Stimulated activated CD8-positive, alpha-beta memory T cell treated with anti-CD3 and anti-CD28 coated beads, Interleukin-12 subunit alpha, Interleukin-12 subunit beta, amount 100 ng/mL, for 4 hours (primary cell): ENCODE results near the gene MAP2K3.

ENCODE experiments used
- DNase-seq: peaks from one replicate; pipeline ENCODE4 v3.0.0-alpha.2; 2020; ENCODE audit warnings: low read depth

MAP2K3 gene

DNA sequence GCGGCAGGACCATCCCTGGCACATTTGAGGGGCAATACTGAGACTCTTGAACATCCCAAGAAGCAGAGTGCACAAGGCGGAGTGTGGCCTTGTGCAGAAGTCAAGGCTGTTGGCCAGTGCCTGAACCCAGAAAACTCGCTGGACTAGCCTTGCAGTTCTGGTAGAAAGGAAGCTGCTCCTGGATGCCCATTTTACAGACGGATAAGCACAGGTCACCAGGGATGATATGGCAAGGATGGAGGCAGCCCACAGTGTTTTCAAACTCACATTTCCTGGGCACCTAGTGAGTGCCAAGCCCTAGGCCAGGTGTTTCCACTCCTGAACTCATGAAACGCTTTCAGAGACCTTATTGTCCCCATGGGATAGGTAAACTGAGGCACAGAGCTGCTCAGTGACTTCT is 1.7 kb upstream of the MAP2K3 start:
- no peak for DNase-seq

DNA sequence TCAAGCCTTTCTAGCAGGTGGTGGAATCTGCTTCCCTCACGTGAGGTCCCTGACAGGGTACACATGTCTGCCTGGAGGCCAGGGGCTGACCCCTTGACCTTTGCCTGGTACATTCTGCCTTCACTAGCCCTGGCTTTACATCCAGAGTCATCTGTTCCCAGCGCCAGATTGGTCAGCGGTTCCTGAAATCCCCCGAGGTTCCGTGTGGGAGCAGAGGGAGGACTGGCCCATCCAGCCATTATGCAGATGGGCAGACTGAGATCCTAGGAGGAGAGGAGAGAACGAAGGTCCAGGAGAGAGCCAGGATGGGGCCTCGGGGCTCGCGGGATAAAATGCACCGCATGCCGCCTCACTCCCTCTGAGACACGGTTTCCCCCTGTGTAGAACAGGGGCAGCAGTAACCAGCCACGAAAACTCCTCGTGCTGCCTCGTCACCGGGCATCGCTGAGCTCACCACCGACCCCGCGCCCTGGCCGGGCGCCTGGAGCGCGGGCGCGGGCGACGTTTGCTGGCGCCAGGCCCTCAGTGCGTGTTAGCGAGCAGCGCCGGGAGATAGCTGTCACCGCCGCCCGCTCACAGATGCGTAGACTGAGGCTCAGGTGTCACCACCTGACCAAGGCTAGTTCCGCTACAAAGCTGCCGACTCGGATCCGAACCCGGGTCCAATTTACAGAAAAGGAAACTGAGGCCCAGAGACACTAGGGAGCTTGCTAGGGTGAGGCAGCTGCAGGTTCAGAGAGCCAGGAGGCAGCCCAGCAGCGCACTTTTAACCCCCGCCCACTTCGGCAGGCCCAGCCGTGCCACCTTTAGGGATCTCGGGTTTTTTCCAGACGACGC is 811 bp upstream of the MAP2K3 start:
- DNase-seq = no peak

DNA sequence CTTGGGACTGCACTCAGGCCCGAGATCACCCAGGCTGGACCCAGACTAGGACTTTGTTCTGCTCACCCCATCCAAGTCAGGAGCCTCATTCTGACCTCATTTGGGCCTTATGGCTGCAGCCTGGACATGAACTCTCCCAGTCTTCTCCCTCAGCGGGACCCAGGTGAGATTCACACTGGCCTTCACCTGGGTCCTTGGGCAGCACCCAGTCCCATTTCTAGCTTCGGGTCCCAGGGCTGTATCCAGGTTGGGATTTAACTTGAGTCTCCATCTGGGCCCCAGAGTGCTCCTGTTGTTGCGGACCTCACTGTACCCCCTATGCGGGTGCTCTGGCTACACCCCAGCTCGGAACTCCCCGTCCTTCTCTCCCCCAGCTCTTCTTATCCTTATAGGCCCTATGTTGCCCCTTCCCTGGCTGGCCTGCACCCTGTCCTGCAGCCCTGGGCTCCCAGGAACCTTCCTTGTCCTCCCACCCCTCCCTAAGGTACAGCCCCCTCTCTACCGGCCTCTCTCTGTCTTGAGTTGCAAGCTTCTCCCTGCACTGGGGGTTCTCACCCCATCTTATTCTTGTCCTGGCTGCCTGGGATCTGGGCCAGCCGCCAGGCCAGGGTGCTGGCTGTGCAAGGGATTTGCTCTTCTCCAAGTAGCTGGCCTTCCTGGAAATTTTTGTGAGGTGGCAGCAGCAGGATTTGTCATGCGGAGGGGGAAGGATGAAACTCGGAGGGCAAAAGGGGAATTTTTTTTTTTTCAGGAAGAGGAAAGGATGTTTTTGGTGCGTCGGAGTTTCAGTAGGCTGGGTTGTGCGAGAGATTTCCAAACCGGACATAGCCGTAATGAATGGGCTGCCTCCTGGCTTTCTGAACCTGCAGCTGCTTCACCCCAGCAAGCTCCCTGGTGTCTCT is 904 bp downstream of the MAP2K3 start:
- DNase-seq = no peak

DNA sequence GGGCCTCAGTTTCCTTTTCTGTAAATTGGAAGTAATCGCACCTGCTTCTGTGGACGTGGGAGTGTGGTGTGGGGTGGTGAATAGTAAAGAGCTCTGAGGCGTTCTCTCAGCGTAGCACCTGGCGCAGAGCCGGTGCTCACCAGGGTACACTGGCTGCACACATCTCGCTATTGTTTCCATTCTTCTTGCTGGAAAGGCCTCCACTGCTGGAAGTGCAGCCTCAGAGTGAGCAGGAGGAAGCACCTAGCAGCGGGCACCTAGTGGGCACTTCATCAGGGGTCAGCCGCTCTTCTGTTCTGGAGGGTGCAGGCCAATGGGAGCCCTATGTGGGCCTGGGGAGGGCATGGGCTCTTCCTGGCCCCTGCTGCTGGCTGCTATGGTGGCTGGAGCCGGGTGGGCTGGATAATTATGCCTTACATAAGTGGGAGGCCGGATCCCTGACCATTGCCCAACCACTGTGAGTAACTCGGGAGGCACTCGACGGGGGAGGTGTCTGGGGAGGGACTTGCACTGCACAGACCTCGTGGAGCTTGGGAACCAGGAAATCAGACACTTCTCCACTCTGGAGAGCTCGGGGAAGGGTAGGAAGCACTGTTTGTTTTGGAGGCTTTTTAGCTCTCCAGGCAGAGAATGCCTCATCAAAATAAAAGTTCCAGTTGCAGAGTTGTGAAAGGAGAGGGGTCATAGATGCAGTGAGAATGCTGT is 1.7 kb downstream of the MAP2K3 start:
- no peak for DNase-seq

DNA sequence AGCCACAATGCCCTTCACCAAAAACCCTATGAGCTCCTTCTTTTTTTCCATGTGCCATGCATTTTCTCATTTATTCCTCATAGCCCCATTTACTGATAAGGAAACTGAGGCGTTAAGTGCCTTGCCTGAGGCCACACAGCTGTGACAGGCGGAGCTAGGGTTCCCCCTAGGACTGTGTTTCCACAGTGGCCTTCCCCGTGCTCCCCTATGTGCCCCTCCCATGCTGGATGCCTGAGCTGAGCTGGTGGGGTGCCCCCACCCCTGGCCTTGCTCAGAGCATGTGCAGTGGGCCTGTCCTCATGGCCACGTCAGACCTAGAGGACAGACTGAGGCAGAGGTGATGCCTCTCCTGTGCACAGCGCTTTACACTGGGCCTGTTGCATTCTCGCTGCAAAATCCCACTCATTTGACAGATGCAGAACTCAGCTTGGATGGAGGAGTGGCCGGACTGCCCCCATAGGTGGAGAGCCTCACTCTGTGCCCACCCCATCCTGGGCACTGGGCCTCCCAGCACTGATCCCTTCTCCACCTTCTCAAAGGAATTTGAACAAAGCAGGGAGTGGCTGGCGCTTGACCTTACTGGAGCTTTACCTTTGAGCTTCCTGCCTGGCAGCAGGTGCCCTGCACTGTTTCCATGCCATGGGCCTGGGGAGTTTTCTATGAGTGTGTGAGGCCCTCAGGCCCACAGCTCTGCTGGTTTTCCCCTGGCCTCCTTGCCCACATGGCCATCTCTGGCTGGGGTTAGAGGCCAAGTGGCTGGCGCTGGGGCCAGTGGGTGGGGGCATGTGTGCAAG is 2.6 kb downstream of the MAP2K3 start:
- DNase-seq = no peak

DNA sequence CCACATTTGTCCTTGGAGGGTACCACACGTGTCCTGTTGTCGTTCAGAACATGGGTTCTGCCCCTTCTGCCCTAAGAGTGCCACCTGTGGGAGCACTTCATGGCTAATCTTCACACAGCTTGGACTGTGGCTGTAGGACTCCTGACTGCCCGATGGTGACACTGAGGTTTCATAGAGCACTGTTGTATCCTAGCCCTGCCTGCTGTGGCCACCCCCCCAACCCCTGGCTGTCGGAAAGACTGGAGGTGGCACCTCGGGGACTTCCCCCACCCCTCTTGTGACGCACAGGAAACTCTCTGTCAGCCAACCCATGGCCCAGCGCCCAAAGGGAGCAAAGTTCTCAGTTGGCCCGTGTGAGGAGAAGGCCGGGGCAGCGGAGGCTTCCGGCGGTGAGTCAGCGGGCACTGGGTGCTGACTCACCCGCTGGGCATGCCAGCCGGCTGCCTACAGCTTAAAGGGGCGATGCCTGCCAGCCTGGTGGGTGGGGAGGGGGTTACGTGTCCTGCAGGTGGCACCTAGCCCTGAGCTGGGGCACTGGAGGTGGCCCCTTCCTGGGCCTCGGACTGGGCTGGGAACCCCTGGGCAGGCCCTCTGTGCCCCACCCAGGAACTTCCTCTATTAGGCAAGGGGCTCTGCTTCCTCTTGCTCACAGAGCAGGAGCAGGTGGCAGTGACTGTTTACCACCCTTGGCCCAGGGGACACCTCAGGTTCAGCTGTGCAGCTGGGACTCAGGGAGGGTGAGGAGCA is 3.4 kb downstream of the MAP2K3 start:
- peak; percentile 96 for DNase-seq

DNA sequence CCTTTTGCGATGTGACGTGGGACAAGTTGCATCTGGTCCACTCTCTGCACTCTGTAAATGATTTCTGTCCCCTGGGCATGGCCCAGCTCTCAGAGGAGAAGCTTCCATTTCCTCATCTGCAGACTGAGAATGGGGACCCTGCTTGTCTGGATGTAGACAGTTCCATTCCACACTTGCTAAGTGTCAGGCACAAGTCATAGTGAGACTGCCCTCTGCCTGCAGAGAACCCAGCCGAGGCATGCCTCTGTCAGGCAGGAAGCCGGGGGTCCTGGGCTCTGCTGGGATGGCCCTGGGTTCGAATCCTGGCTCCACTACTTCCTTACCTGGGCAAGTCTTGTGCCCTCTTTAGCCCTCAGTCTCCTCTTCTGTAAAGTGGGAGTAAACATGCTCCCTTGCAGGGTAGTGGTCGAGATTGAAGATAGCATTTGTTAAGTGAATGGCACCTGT is 4.1 kb downstream of the MAP2K3 start:
- no peak for DNase-seq

DNA sequence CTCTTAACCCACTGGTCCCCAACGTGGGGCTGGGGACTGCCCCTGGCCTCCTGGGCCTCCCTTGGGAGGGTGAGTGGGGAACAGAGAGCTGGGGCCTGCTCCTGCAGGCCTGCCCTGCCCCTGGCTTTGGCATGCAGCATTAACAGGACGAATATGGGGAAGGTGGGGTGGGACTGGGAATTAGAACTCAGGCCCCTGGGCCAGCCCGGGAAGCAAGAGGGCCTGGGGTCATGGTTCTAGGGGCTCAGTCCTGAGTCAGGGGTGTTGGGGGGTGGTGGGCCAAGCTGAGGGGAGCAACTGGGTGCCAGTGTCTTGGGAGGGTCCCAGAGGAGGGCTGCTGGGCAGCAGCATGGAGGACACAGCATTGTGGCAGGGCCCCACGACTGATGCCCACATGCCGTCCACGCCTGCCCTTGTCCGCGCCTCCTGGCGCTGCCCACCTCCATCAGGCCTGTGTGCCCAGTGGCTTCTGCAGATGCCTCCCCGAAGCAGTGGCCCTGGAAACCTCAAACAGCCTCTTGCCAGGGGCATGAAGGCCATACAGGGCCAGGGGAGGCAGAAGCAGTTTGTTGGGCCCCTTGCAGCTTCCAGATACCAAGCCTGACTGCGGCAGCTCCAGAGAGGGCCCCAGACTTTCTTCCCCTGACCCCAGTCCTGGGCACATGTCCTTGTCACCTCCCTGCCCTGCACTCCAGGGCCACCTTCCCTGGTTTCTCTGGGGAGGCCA is 4.8 kb downstream of the MAP2K3 start:
- no peak for DNase-seq

DNA sequence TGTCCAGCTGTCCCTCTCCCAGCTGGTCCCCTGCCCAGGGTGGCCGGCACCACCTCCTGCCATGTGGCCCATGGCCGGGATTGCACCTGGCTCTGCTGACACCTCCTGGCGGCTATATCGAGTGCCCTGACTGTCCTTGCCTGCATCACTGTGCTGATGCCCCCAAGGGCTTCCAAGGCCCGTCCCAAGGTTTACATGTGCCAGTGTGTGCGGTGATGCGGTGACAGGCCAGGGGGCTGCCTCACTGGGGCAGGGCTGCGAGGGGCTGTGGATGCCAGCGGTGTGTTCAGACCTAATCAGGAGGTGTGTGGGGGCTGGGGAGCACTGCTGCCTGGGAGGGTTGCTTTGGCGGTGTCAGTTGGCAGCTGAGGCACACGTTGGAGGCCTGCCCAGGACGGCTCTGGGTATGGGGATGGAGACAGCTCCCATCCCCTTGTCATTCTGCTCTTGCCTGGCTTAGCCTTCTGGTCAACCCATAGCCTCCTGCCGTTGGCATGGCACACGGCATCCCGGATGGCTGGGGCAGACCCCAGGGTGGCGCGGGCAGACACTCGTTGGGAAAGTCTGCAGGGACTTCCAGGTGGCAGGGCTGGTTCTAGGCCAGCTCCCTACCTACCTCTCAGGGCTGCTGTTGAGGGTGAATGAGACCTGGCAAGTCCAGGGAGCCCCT is 5.5 kb downstream of the MAP2K3 start:
- no peak for DNase-seq

DNA sequence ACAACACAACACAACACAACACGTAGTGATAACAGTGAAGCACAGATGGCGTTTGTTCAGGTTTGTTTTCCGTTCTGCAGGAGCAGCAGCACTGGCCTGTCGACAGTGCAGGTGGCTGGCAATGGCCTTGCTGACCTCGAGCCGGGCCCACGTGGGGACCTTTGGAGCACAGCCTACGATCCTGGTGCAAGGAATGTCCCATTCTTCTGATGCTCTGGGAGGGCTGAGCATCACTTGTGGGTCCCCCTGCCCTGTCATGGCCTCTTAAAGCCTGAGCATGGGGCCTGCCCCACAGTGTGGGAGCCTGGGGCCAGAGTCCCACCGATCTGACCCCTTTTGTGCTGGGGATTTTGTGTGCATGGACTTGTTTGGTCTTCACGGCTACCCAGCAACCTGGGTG is 6.8 kb downstream of the MAP2K3 start:
- no peak for DNase-seq

DNA sequence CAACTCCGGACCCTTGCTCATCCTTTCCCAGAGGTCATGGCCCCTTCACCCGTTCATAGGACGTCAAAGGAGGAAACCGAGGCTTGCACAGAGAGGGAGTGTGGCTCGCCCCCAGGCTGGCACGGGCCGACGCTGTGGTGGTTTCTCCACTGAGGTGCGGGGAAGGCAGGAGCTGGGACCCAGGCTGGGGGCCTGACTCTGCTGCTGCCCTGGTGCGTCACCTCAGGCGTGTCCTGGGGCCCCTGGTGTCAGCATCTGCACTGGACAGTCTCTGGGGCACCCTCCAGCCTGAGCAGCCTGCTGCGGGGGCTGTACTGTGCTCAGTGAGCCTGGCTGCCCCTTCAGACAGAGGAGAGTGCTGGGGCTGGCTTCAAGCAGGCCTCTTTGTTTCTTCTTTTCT is 7.4 kb downstream of the MAP2K3 start:
- DNase-seq = no peak

DNA sequence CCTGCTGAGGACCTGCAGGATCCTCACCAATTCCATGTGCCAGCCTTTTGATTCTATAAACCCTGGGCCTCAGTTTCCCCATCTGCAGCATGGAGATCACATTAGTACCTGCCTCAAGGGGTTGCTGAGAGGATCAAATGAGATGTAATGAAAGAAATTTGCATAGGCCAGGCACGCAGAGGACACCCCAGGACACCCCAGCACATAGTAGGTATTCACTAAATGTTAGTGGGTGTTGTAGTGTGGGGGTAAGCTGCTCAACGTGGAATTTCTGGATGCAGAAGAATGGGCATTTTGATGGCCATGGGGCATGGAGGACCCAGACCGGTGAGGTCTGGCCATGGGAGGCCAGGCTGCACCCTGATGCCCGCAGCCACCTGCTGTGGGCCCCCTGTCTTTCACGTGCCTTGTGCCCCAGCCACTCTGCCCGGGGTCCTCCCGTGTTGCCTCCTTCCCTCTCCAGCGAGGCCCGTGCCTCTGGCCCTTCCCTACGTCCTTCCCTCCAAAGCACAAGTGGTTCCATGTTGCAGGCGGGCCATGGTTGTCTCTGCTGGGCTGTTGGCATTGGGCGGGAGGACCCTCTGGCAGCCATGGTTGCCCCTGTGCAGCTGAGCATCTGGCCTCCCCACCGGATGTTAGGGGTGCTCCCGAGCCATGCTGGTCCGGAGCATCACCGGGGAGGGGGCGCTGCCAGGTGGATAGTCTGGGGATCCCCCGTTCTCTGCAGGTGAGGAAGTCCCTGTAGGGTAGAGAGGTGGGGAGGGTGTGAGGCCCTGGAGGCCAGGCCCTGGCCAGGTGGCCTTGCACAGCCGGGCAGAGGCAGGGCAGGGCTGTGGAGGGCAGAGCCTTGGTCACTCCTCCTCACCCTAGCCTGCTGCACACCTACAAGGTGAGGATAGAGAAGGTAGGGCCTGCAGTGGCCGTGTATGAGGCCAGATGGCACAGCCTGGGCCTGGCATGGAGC is 8.6 kb downstream of the MAP2K3 start:
- no peak for DNase-seq

DNA sequence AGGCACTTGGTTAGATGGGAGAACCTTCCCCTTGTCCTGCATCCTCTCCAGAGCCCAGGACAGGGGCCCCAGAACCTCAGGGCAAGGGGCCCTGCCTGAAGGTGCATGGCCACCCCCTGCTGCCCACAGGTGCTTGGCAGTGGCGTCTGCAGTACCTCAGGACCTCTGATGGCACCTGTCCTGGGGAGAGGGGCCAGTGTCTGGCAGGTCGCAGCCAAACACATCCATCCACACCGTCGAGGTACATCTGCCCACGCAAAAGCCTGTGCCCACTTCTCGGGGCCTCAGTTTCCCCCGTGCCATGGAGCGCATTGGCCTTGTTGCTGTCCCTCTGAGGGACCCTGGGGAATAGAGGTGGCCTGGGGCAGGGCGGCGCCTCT is 9.3 kb downstream of the MAP2K3 start:
- DNase-seq = no peak

DNA sequence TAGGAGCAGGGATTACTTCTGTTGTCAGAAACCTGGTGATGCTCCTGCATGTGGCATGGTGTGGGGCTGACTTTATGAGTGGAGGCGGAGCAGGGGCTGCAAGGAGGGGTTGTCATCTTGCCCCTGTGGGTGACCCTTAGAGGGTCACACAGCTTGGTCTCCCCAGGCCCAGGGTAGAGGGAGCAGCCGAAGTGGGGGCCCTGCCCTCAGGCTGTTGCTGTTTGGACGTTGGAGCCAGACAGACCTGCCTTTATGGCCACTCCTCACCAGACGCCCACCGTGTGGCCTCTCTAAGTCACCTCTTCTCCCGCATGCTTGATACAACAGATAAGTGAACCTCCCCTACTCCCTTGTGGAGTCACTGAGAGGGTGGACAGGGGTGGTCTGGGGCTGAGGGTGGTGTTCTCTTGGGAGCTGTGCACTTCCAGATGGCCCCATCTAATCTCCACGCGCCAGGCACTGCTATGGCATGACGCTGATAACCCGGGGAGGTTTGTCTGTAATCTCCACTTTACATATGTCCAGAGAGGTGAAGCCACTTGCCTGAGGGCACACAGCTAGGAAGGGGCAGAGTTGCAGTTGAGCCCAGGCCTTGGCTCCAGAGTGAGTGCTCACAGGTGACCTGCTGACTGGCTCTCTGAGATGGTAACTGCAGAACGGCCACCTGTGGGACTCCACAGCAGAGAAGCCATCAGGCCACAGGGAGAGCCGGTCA is 10.0 kb downstream of the MAP2K3 start:
- no peak for DNase-seq

DNA sequence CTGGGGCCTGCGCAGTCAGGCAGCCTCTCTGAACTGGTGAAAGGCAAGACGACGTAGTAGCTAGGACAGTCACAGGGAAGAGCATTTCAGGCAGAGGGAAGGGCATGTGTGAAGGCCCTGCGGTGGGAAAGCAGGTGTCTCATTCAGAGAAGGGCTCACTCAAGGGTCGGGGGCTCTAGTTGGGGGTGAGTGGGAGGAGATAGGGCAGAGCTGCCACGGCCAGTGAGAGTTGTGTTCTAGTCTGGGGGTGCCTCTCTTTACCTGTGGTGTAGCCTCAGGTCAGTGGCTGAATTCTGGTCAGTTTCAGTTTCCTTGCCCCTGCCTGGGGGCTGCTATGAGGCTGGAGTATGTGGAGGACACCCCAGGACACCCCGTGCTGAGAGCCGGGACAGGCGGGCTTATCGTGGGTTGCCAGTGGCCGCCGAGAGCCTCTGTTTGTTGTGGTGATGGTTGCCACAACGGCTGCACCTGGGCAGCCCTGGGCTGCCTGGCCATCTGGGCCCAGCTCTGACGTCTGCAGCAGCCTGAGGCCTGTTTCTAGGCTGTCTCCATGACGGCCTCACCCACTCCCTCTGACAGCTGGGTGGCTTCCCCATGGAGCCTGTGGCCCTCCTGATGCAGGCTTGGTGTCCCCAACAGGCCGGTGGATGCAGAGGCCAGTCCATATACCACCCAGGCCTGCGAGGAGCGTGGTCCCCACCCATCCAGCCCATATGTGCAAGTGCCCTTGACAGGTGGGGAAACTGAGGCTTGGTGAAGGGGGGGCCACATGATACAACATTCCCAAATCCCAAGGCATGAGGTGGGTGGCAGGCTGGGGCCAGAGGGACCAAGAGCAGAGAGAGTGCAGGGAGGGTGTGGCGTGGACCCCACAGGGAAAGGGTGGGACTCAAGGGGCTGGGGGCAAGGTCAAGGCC is 10.8 kb downstream of the MAP2K3 start:
- no peak for DNase-seq

DNA sequence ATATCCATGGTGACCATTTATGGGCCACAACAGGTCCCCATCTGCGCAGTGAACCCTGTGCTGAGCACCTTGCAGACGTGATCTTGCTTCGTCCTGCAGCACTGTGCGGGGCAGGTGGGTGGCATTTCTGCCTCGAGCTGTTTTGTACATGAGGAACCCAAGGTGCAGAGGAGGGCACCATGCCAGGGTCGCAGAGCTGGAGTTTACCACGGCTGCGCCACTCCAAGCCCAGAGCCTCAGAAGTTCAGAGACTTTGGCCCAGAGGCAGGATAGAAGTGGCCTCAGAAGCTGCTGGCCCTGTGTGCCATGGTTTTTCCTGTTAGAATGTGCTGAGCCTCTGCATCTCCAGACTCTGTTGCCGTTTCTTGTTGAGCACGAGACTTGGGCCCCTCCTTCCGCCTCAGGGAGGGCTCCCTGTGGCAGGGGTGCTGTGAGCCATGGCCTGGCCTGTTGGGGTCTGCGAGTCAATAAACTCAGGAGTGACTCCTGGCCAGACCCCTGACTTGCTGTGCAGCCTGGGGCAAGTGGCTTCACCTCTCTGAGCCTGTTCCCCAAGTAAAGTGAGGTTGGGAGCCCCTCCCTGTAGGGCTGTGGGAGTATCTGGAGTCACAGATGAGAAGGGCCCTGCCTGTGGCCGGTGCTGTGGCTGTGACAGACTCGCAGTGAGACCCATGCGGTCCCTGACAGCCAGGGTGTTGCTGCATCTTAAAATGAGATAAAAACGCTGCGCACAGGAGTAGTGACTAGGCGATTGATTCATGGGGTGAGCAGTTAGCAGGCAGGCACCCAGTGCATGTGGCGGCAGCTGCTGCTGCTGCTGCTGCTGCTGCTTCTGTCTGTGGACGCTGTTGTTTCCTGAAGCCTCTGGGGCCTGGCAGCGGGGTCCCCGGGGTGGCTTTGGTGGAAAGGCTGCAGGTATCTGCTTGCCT is 11.8 kb downstream of the MAP2K3 start:
- DNase-seq = no peak
